ENCODE data around the gene PLCD1. TPM values are rescaled to one million over a fixed set of nuclear protein-coding genes. Genes with fewer than 3 reads are reported as not detected.

PLCD1 gene
- total RNA-seq, 4 donors from 2014 or later = 43.8 to 48.6 (median 48.0) TPM

- Histone ChIP-seq H3K4me1 (peaks cover 0 to 36% (median 11%) of the 10 kb centered on the region in 4 donors), H3K9me3 (peaks cover 0 to 5% (median 0%) of the 10 kb centered on the region in 4 donors), H3K27me3 (no peaks in the 10 kb centered on the region), H3K4me3 (no peak overlapping the region), H3K27ac (no peak overlapping the region), H3K36me3 (peaks cover 0 to 44% (median 10%) of the 10 kb centered on the region in 3 donors)
- WGBS, 2 donors = 89 to 91% methylated on average over 4 of the region's 4 CpGs
- DNase-seq (ENCODE audit: low spot score in 2 of 2) = no peak
- TF ChIP-seq, protein P1, sequence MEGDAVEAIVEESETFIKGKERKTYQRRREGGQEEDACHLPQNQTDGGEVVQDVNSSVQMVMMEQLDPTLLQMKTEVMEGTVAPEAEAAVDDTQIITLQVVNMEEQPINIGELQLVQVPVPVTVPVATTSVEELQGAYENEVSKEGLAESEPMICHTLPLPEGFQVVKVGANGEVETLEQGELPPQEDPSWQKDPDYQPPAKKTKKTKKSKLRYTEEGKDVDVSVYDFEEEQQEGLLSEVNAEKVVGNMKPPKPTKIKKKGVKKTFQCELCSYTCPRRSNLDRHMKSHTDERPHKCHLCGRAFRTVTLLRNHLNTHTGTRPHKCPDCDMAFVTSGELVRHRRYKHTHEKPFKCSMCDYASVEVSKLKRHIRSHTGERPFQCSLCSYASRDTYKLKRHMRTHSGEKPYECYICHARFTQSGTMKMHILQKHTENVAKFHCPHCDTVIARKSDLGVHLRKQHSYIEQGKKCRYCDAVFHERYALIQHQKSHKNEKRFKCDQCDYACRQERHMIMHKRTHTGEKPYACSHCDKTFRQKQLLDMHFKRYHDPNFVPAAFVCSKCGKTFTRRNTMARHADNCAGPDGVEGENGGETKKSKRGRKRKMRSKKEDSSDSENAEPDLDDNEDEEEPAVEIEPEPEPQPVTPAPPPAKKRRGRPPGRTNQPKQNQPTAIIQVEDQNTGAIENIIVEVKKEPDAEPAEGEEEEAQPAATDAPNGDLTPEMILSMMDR (IDR thresholded peaks at IDR 0.05) = no peak
- TF ChIP-seq EP300 (IDR thresholded peaks at IDR 0.05) = no peak
- TF ChIP-seq POLR2A (IDR thresholded peaks at IDR 0.05) = no peak
Measured at GRCh38 chr3:38021196-38021595, 8.2 kb downstream of the PLCD1 start.

- no peak for DNase-seq (ENCODE audit: low spot score in 2 of 2)
- H3K9me3 ChIP-seq = peaks cover 0 to 8% (median 0%) of the 10 kb centered on the region in 4 donors
- H3K4me3 ChIP-seq = no peak overlapping the region
- TF ChIP-seq POLR2A (IDR thresholded peaks at IDR 0.05) (no peak), EP300 (IDR thresholded peaks at IDR 0.05) (no peak)
- TF ChIP-seq, protein P1 (IDR thresholded peaks at IDR 0.05) = no peak
- WGBS, 2 donors = 80 to 84% methylated on average over 3 of the region's 3 CpGs
- H3K27me3 ChIP-seq = no peaks in the 10 kb centered on the region
- no peak overlapping the region for H3K27ac ChIP-seq
- H3K36me3 ChIP-seq = peaks cover 0 to 53% (median 19%) of the 10 kb centered on the region in 3 donors
- H3K4me1 ChIP-seq = peaks cover 0 to 27% (median 2%) of the 10 kb centered on the region in 4 donors
Measured at GRCh38 chr3:38020342-38020726, 9.1 kb downstream of the PLCD1 start.

GRCh38 chr3:38019658-38020341 lies 9.6 kb downstream of the PLCD1 start:
- Histone ChIP-seq H3K9me3 (peaks cover 0 to 8% (median 0%) of the 10 kb centered on the region in 4 donors), H3K4me1 (peaks cover 0 to 26% (median 0%) of the 10 kb centered on the region in 4 donors), H3K27me3 (no peaks in the 10 kb centered on the region), H3K4me3 (no peak overlapping the region), H3K36me3 (peaks cover 0 to 58% (median 20%) of the 10 kb centered on the region in 3 donors), H3K27ac (no peak overlapping the region)
- TF ChIP-seq POLR2A (IDR thresholded peaks at IDR 0.05) (no peak), EP300 (IDR thresholded peaks at IDR 0.05) (no peak)
- TF ChIP-seq, protein P1 (IDR thresholded peaks at IDR 0.05) = no peak
- 84% methylated on average over 10 of the region's 10 CpGs for WGBS, 2 donors
- DNase-seq (ENCODE audit: low spot score in 2 of 2) = no peak

DNA sequence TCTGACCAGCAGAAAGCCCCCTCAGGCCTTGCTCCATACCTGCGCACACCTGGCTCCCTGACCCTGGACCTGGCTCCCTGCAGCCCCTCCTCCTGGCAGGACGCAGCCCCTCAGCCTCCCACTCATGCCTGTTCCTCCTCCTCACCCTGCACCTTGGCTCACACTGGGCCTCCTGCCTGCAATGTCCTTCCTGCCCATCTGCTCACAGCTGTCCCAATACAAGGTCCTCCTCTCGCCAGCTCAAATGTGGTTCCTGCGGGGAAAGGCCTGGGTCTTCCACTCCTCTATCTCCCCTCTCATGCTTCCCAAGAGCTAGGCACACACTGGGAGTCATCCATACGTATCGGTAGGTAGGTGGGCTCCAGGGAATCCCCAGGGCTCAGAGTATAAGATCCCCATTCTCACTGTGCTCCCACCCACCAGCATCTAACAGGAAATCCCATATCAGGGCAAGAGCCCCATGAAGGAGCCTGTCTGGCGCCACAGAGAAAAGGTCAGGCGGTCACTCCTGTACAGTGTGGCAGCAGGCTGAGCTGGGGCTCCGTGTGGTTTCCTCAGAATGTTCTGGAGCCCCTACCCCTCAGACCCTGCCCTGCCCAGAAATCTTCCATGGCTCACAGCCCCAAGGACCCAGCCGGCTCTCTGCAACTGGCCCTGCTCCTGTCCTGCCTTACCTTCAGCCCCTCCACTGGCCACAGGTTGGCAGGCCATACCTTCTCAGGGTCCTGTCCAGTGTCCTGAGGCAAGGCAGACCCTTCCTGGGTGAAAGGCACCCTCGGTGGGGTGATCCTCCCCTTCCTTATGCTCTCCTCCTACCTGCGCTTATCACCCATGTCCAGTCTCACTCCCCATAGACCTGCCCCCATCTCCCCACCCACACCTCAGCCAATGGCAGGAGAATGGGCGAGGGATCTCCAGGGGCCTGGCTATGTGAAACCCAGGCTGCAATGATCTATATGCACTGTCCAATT lies 10.9 kb downstream of the PLCD1 start:
- H3K4me3 ChIP-seq = no peak overlapping the region
- H3K27me3 ChIP-seq = no peaks in the 10 kb centered on the region
- no peak for DNase-seq (ENCODE audit: low spot score in 2 of 2)
- peaks cover 0 to 68% (median 20%) of the 10 kb centered on the region in 3 donors for H3K36me3 ChIP-seq
- H3K9me3 ChIP-seq = peaks cover 0 to 8% (median 0%) of the 10 kb centered on the region in 4 donors
- 81 to 82% methylated on average over 10 to 13 of the region's 13 CpGs for WGBS, 2 donors
- H3K4me1 ChIP-seq = peaks cover 0 to 18% (median 0%) of the 10 kb centered on the region in 4 donors
- H3K27ac ChIP-seq = no peak overlapping the region
- TF ChIP-seq POLR2A (IDR thresholded peaks at IDR 0.05) (no peak), EP300 (IDR thresholded peaks at IDR 0.05) (no peak)
- TF ChIP-seq, protein P1 (IDR thresholded peaks at IDR 0.05) = no peak
